Esophagus squamous epithelium (tissue), 4 donors: ENCODE results near the gene PKHD1.

Experiments used
- POLR2A ChIP-seq, 4 donors: fragments of 450-650 bp; IDR thresholded peaks; one replicate each; pipeline ENCODE4 v1.6.1; 2017; ENCODE audit warnings: antibody characterized with exemption in 4 of 4, mild to moderate bottlenecking in 4 of 4, moderate library complexity in 3 of 4
- TF ChIP-seq, protein P1 (sequence below), 6 experiments: fragments of 450-650 bp in 4 of 6; fragments of 200-600 bp in 2 of 6; sonication (generic) in 2 of 6; IDR thresholded peaks; one replicate each; pipeline ENCODE4 v1.5.1; 2016 to 2019; ENCODE audit warnings: antibody characterized with exemption in 6 of 6, mild to moderate bottlenecking in 4 of 6, moderate library complexity in 4 of 6

DNA sequence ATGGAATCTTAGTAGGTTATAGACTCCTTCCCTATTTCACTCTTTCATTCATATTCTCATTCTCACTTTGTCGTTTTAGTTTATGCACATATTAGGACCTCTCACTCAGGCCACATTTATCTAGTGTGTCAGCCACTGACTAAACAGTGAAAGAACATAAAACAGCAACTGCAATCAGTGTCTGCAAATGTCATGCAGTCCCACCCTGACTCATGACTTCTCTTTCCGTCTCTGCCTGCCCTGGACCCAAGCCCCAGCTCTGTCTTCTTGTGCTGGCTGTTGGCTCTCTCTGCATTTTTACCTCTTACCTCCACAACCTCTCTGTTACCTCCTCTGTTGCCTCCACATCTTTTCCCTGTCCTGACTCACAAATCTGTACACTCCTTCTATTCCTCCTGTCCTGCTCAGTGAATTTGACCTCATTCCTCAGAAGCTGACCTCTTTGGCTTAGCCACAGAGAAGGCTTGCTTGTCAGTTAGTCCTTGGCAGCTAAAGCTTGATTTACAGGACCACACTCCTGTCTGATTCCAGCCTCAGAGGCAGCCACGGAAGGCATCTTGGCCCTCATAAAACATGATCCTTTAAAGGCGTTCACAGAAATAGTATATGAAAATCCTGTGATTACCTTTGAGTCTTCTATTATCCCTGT lies 247.6 kb downstream of the PKHD1 start:
- TF ChIP-seq, protein P1, sequence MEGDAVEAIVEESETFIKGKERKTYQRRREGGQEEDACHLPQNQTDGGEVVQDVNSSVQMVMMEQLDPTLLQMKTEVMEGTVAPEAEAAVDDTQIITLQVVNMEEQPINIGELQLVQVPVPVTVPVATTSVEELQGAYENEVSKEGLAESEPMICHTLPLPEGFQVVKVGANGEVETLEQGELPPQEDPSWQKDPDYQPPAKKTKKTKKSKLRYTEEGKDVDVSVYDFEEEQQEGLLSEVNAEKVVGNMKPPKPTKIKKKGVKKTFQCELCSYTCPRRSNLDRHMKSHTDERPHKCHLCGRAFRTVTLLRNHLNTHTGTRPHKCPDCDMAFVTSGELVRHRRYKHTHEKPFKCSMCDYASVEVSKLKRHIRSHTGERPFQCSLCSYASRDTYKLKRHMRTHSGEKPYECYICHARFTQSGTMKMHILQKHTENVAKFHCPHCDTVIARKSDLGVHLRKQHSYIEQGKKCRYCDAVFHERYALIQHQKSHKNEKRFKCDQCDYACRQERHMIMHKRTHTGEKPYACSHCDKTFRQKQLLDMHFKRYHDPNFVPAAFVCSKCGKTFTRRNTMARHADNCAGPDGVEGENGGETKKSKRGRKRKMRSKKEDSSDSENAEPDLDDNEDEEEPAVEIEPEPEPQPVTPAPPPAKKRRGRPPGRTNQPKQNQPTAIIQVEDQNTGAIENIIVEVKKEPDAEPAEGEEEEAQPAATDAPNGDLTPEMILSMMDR (IDR thresholded peaks at IDR 0.05): no peak
- TF ChIP-seq POLR2A (IDR thresholded peaks at IDR 0.05): no peak
